Skin of body (tissue), 2 donors: ENCODE measurements around the gene PDZRN3. TPM values are rescaled to one million over a fixed set of nuclear protein-coding genes. Genes with fewer than 3 reads are reported as not detected.

Experiments used
- DNase-seq: peaks from one replicate; lab custom pipeline; 2025; lab: John Stamatoyannopoulos, UW
- total RNA-seq: library from RNA; depleted of rRNA; stranded (reverse); fragments of >200 nt; gene quantifications from one replicate; pipeline ENCODE4 v1.2.3, GENCODE V29; 2014

Gene PDZRN3
- total RNA-seq, 1 donor from 2014 or later, result 66.5 TPM

DNA sequence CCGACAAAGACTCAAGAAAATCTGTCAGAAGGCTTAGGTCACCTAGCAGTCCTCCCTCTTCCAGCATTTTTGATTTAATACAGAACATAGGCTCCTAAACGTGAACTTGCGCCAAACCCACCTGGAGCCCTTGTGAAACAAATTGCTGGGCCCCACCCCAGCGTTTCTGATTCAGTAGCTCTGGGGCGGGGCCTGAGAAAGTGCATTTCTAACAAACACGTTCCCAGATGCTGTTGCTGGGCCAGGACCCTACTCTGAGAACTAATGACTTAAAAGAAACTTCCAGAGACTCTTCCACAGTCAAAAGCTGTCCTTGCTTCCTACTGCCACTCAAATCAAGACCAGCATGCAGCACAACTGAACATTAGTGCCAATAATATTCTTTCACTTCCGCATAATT, 198.1 kb downstream of the PDZRN3 start:
- DNase-seq, result no peak

DNA sequence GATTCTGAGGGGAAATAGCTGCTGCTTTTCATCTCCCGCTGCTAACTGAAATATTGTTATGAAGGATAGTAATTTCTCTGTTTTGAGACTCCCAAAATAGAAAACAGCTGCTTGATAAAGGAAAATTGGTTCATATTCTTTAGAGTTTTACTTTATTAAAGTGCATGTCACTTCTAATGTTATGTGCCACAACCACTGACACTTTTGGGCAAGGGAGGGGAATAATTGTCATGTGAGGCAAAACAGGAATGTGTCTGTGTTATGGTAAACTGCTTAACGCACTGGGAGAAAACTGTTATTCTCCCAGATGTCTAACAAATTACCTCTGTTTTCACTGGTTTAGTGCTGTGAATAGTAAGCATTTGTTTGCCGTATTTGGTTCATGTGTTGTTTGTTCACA, 201.6 kb downstream of the PDZRN3 start:
- DNase-seq, result no peak

DNA sequence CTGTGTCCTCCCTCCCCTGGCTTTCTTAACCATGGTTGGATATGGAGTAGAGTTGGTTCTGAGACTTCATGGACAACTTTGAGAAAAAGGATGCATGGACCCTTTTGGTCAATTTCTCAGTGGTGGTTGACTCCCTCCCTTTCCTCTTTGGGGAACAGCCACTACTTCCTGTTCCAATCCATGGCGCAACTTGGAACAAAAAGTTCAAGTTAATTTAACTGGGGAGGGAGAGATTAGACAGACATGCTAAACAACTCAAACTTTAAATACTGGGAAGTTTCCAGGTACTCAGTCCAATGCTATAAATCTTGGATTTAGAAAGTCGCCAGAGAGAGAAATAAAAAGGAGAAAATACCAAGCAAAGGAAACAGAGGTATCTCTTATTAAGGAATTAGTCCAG, 202.2 kb downstream of the PDZRN3 start:
- no peak for DNase-seq

DNA sequence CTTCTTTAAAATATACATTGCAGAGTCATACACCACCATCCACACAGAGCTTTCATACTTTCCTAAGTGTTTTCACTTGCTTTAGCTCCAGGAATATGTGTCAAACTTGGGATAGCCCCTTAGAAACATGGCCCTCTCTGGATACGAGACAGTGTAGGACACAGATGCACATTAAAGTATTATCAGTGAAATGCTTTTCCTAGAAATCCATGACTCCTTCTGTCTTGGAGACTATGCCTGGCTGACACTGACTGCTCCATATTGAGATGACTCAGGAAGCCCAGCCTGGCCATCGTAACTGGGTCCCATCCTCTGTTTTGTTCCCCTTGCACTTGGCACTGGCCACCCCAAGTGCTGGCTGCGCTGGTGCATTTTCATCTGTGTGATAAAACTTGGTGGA, 204.8 kb downstream of the PDZRN3 start:
- no peak for DNase-seq

DNA sequence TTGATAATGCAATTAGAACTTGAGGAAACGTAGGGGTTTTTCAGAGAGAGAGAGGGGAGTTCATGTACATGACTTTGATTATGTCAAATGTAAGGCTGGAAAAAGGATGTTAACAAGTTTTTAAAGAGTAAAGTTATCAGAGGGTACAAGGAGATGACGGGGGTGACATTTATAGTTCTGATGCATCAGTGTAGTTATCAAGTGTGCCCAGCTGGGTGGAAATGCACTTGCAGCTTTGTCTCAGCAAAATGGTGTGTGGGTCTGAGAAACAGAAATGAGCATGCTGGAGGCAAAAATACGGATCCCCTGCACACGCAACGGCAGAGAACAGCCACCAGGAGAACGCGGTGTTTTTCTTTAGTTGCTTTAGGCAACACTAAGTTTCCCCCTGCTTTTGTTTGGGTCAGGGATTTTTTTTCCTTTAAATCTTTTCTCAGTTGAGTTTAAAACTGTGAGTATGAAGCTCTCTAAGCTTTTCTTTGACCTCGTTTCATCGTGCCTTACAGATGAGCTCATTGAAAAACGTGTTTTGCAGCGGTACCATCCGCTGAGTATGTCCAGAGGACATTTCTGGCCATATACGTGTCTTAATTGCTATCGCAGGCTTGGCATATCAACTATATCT, 205.4 kb downstream of the PDZRN3 start:
- DNase-seq, result no peak

DNA sequence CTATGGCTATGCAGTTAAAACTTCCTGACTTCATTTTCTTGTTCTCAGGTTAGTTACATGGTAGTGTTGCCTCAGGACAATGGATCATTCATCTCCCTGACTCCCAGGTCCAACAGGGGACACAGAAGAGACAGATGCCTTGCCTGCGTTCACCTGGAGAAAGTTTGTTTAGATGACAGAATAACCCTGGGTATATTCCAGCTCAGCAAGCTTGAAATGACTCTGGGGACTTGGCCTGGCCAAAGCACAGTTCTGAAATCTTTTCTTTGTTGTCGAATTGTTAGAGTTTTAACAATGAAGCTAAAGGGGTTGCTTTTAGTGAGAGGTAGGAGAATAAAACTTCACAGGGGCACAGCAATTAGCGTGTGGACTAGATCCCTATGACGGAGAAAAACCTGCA, 206.1 kb downstream of the PDZRN3 start:
- no peak for DNase-seq

DNA sequence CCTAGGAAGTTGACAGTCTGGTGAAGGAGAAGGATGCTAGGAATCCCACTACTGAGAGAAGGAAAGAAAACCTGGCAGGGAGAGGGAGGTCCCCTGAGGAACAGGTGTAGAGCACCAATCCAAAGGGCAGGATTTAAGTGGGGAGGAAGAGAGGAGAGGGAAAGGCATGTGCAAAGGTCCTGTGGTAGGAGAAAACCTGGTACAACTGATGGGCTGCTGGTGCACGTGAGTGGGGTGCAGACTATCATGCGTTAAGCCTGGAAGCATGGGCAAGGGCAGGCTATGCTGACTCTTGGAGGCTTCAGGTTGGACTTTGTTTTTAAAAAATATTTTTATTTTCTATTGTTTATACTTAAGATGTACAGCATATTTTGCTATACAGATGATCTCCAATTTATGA, 209.6 kb downstream of the PDZRN3 start:
- DNase-seq, result no peak

DNA sequence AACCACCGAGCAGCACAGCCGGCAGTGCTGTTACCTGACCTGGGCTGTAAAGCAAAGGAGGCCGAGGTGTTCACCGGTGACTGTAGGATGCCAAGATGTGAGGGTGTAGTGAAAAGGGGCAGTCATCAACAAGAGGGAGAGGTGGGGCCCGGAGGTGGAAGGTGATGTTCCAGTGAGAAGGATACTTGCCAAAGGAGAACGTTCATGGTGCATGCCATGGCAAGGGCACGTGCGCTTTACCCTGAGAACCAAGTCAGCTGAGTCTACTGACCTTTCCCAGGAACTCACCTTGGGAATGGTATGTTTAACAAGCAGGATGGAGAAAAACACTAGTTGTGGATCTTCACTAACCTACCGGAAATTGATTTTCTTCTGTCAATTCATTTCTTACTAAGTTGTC, 211.1 kb downstream of the PDZRN3 start:
- DNase-seq, result no peak

DNA sequence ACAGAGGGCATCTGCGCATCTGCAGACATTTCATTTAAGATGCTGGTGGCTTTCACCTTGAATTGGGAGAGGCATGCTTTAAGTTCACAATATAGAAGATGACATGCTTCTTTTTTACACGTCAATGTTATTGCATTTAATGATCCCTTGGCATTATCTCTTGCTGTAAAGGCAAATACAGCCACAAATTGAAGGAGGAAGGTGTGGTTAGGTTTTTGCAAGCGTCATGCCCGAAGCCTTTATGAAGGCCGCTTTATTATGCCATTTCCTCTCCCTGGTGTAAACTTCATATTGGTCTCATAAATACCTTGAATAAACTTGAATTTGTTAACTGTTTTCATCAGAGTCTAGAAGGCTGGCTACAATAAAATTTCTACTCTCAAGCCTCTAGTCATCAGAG, 212.7 kb downstream of the PDZRN3 start:
- no peak for DNase-seq

DNA sequence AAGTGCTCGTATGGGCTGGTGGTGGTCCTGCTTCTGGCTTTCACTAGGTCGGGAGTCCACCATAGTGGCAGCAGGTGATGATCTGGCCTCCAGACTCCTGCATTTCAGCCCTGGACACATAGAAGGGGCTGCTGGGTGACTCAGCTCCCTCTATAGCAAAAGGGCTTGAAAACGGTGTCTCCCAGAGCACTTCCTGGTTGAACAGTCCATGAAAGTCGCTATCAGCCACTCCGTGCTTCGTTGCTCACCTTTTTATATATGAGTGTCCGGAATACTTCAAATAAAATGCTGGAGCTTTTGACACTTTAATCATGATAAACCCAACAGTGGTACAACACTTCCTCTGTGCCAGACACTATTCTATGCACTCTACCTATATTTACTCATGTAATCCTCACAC, 213.2 kb downstream of the PDZRN3 start:
- DNase-seq, result no peak

DNA sequence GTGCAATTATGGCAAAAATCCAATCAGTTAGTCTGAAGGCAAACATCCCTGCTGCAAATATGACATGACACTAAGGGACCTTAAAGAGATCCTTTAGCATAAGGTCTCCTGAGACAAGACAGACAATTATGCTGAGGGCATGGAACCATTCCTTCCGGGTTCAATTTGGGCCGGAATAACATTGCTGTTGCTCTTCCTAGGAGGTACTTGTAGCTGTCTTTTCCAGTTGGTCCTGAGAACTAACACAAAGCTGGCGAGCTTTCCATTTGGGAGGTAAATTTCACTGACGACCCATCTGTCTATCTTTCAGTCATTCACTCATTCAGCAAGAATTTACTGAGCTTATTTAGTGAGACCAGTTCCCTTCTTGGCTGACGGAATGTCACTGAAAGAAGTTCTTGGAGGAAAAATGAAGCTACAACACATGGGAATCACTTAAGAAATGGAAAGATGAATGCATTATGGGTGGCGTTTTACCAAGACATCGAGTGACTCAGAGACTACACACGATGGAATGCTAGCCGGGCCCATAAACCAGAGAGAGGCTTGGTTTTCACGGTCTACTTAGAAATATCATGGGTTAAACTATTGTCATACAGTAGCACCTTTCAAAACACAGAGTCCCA, 215.5 kb downstream of the PDZRN3 start:
- no peak for DNase-seq

DNA sequence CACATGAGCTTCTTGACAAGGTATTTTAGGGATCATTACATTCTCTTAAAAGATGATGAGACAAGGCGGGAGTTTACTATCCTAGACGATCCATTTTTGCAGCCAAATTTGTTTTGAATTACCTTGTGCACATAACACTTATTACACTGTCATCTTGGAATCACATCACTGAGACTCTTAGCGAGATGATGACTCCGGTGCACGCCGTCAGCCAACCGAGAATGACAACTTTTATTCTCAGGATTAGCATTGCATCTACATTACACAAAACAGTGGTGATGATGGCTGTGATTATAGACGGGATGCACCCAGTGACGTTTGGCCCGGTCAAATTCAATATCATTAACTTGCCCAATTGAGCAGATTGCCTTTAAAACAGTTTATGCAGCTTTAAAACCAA, 216.1 kb downstream of the PDZRN3 start:
- DNase-seq, result no peak

DNA sequence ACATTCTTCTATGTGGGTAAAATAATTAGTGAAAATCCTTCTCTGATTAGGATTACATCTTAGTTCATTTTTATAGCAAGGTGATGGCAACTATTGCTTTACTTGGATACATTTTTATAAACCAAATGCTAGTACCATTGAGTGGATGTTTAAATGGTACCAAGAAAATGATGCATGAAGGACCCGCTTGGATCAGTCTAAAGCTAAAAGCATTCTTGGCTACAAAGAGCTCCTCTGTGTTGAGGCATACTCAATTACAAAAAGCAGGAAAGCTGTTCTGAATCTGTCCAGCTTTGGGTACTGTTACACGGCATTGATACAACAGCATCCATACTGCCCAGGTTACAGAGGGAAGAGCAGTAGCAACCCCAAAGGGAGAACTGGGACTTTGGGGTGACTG, 217.2 kb downstream of the PDZRN3 start:
- no peak for DNase-seq

DNA sequence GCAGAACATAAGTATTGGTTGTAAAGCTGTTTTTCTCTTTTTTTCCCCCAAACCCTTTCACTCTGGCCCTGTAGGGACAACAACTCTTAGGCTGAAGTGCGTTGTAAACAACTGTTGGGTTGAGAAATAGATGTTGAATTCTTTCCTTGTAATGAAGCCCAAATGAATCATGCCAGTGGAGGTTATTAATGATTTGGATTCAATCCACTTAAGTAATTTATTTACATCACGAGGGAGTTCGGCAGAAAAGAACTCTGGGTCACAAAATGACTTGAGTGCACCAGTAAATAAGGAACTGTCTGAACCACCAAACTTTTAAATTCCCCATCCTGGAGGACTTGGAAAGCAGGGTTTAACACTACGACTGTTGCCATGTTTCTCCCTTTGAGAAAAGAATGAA, 218.9 kb downstream of the PDZRN3 start:
- no peak for DNase-seq

DNA sequence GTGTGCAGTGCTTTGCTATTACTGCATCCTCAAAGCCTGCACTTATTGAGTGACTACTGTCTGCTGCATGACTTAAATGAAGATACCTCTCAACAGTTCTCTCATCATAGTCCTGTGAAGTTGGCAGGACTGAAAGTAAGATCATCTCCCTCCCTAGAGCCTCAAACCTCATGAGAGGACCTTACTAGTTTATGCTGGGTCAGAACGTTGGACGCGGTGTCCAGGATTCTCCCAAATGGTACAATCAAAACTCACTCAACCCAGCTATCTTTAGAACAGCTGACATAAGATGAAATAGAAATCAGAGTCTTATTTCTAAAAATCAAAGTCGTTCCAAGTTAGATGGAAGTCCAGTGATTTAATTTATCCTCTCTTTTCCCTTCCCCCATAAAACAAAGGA, 219.7 kb downstream of the PDZRN3 start:
- no peak for DNase-seq

DNA sequence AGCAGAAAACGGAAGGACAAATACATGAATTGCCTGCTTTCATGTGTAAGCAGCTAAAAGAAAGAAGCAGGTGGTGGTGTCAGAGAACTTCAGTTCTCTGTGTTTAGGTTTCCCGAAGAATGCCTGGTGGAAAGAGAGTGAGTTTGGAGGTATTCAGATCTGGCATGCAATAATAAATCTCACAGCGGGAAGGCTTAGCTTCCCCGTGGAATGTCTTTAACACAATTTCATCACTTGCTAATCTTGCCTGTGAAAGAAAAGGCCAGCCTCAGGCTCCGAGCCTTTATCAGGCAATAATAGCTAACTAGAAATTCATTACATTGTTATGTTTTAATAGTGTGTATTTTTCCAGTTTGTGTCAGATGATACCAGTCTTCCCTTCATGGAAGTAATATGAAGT, 220.3 kb downstream of the PDZRN3 start:
- DNase-seq, result no peak

DNA sequence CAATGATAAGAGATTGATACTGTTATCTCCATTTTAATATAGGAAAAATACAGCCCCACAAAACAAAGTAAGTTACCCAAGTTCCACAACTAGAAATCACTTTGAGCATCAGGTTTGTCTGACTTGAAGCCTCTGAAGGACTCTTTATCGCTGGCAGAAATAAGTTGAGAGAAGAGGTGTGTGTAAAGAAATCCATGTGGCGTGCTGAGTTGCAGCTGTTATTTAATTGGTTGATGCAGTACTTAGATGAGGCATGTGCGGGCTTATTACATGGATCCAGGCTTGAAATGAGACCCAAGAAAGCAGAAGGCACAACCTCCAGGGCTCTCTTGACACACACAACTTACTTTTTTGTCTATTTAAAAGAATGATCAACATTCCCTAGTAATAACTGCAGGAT, 221.3 kb downstream of the PDZRN3 start:
- no peak for DNase-seq

DNA sequence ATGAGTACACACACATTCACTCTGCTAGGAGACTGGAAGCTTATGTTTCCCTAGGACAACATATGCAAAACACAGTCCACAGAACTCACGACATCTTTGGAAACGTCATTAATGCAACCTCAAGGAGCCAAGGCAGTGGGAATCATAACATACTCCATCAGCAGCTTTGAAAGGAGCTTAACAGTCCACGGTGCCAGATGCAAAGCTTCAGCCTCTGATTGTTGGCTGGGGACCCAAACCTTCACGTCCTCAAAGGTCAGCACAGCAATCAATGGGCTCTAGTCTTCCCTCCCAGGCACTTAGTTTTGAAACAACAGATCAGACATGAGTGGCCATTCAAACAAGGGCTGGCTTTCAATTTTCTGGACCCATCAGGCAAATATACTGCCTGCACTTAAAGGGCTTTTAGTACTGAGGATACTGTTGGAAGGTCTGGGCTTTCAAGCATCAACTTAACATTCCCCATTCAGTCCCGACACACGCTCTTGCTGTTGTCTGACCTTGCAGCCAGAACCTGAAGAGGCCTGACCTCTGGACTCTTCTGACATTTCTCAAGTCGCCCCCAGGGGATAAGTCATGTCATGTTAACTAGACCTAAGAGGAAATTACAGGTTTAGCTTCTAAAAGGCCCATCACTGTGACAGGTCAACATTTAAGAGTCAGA, 223.0 kb downstream of the PDZRN3 start:
- DNase-seq, result no peak

DNA sequence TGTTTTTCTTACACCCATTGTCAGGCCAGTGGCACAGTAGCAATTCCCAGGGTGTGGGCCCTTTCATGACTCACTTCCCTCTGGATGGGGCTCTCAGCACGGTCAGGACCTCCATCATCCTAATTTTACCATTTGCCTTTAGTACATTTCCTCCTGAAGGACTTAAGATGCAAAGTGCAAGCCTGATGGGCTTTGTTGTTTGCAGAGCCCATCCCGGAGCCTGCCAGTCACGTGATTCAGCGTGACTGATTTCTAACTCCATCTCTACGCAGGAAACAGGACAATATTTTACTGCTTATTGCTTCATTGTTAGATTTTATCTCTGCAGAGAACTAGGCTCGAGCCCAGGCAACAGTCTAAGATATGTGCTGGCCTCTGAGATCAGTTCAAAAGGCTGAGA, 223.7 kb downstream of the PDZRN3 start:
- DNase-seq, result no peak

DNA sequence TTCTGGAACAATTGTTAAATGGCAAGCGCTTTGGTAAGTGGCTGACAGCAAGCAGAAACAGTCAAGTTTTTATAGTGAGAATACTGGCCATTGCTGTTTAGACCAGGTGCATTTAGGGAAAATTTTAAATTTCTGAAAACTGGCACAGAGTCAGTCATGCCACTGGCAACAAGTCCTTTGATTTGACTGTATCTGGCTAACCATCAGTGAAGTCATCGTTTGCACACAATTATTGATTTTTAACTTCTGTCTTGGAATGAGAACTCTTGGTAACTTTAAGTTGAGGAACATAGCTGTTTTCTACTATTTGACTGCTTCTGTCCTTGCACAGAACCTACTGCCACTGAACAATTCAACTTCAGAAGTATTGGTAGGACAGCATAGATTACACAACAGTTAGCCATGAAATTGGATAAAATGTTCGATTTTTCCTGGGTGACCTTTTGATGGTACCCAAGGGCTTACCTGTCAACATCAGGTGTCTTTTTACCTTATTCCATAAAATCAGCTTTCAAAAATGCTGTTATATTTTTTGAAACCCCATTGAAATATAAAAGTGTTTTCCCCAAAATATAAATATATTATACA, 225.0 kb downstream of the PDZRN3 start:
- no peak for DNase-seq

DNA sequence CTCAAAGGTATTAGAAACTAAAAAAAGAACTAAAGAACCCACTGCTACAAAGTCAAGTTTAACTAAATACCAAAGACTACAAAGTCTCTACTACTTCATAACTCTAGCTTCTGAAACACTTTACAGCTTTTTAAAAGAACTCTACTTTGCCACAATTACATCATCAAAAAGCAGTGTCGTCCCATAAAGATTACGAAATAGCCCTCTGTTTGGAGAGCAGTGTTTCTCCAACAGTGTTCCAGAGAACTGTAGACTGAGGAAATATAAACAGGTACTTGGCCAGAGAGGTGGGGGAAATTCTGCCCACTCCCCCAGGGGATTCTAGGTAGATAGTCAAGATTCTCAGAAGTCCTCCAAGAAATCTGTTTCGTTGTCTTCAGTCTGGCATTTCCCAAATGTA, 225.6 kb downstream of the PDZRN3 start:
- DNase-seq, result no peak

DNA sequence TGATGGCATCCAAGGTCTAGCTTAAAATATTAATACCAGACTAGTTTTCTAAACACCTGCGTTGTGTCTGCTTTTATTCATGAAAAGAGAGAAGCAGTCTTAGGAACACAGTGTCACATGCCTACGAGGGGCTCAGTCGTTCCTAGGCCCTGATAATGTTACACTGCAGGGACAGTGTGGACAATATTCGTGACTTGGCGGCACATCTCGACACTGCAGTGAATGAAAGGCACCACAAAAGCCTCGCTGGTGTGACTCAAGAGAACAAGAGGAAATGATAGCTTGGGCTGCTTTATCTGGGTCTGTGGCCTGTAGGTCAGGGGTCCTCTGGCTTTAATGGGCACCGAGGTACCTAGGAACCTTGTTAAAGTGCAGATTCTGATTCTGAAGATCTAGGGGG, 226.7 kb downstream of the PDZRN3 start:
- no peak for DNase-seq

DNA sequence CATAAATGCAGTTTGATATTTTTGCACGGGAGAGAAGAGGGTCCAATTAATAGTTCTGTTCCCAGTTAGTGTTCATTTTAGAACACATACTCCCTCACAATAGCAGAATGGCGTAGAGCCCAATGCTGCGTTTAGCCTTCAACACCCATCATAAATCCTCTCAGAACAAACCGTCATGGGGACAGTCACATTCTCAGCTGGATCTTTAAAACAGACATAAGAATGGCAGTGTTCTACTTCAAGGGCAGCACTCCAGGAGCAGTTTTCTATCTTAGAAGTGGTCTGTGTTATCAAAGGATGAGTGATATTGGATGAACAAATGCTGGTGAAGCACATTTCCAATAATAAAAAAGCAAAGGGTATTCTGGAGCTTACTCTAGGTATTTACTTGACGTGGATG, 230.5 kb downstream of the PDZRN3 start:
- DNase-seq, result no peak
